ENCODE measurements around the gene MAPKAP1. TPM values are rescaled to one million over a fixed set of nuclear protein-coding genes. Genes with fewer than 3 reads are reported as not detected.

The MAPKAP1 gene
- total RNA-seq, 1 donor from 2014 or later = 81.3 TPM

- DNase-seq (ENCODE audit: low read depth, low spot score) = no peak
Observed at GRCh38 chr9:125679597-125680189, 27.3 kb downstream of the MAPKAP1 start.

- peak; percentile 64 for DNase-seq (ENCODE audit: low read depth, low spot score)
Observed at GRCh38 chr9:125674981-125675973, 31.7 kb downstream of the MAPKAP1 start.

GRCh38 chr9:125672876-125673275, 34.1 kb downstream of the MAPKAP1 start:
- no peak for DNase-seq (ENCODE audit: low read depth, low spot score)

GRCh38 chr9:125663127-125663526, 43.9 kb downstream of the MAPKAP1 start:
- DNase-seq (ENCODE audit: low read depth, low spot score) = peak; percentile 72

DNA sequence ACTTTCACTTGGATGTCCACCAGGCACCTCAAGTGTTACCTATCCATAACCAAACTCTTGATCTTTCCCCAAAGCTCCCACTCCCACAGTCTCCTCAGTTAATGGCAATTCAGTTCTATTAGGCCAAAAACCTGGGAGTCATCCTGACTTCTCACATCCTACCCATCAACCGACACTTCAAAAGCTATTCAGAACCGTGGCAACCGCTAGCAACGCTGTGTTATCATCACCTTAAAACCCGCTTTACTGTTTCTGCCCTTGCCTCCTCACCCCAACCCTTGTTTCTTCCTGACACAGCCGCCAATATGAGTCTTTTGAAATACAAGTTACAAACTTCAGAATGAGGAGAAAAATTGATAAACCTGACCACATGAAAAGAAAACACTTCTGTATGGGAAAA, 46.5 kb downstream of the MAPKAP1 start:
- no peak for DNase-seq (ENCODE audit: low read depth, low spot score)

DNA sequence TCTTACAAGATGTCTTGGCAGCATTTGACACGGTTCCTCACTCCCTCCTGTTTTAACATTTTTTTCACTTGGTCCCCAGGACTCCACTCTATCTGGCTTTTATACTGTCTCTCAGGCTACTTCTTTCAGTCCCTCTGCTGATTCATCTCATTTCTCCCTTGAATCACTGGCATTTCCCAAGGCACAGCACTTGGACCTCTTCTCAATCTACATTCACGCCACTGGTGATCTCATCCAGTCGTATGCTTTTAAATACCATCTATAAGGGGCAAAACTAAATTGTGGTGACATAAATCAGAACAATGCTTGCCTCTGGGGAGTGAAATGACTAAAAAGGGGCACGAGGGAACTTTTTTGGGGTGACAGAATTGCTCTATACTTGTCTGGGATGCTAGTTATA, 47.1 kb downstream of the MAPKAP1 start:
- DNase-seq (ENCODE audit: low read depth, low spot score) = no peak

- no peak for DNase-seq (ENCODE audit: low read depth, low spot score)
Observed at GRCh38 chr9:125659201-125659840, 47.7 kb downstream of the MAPKAP1 start.

GRCh38 chr9:125656560-125656959, 50.4 kb downstream of the MAPKAP1 start:
- no peak for DNase-seq (ENCODE audit: low read depth, low spot score)

DNA sequence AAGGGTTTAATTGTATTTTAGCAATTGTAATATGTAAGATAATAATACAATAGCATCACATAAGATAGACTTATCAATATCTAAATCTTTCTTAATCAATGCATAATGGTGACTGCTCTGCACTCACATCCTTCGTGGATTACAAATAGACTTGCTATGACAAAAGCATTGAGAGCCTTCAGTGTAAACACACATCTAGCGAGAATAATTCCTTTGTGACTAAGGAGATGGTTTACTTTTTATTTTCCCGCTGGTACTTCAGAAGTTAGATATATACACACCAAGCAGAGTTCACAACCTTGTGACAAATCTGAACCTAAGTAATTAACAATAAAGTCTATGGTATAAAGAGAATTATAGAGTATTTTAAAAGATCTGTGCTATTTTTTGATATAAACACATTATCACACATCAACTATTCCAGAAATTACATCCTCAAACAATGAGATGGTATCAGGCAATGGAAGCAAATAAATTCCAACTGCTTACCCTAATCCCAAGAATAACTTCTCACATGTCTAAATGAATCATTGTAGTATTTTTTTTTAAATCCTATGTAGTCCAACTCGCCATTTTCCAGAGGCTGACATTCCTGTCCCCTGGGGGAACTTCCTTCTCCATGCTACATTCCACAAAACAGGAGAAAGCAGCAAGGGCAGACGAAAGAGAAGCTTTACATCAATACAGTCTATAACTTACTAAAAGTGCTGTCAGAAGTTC, 51.2 kb downstream of the MAPKAP1 start:
- no peak for DNase-seq (ENCODE audit: low read depth, low spot score)

- no peak for DNase-seq (ENCODE audit: low read depth, low spot score)
Observed at GRCh38 chr9:125655066-125655633, 51.9 kb downstream of the MAPKAP1 start.

- no peak for DNase-seq (ENCODE audit: low read depth, low spot score)
Observed at GRCh38 chr9:125654121-125654520, 52.9 kb downstream of the MAPKAP1 start.

DNA sequence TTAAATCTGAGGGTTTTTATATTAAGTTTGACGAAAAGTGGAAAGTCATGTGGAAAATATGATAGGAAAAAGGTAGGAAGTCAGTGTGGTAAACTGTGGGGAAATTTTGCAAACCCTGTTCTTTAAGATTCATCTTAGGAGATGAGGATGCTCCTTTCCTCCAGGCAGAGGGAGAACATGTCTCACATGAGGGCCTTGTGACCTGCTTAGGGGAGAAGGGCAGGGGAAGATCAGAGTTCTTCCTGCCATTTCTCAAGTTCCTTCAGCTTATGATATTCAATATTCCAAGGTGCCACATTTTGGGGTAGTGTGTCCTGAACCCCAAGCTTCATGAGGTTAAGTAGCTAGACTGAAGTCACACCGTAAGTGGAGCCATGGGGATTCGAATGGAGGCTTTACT, 53.7 kb downstream of the MAPKAP1 start:
- no peak for DNase-seq (ENCODE audit: low read depth, low spot score)

DNA sequence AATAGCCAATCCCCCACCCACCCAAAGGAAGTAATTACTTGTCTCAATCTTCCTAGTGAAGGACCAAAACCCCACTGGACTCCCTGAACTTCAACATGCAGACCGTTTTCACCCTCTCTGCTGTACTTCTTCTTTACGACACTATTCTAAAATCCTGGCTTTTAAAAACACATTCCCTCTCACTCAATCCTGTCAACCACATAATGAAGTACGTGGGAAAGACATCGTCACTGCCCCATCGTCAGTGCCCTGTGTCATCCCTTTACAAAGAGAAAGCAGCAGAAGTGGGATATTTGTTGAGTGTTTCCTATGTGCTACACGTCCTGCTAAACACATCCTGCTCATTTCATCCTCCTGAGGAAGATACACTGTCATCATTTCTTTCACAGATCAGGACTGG, 54.2 kb downstream of the MAPKAP1 start:
- no peak for DNase-seq (ENCODE audit: low read depth, low spot score)

DNA sequence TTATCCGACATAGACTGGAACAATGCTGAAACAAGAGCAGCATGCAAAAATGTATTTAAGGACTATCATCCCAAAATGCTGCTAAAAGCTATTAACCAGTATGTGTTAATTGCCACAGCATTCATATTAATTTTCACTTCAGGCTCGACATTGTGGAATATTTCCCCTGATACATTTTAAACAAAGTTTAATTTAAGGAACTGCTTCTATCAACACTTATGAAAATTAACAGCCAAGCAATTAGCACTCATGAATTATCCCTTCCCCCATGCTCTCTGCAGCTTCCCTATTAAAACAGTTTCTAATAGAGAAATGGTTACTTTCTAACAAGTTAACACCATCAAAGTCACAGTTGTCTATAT, 54.8 kb downstream of the MAPKAP1 start:
- no peak for DNase-seq (ENCODE audit: low read depth, low spot score)

GRCh38 chr9:125651576-125652232, 55.3 kb downstream of the MAPKAP1 start:
- DNase-seq (ENCODE audit: low read depth, low spot score) = no peak

DNA sequence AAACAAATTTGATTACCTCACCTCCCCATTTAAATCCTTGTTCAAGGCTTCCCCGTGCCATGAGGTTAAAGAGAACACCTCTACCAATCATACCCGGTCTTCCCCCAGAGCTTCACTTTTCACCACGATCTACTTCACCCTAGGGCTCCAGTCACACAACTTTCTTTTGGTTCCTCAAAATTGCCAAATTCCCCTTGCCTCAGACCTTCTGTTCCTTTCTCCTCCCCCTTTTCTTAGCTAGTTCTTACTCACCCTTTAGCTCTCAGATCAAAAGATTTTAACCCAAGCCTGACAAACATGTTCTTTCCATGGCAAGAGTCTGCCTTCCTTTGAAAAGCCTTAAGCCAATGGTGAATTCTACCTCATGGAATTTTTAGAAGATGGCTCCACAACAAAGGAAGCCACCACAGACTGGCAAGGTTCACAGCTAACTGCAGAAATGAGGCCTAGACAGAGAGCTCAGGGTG, 56.7 kb downstream of the MAPKAP1 start:
- no peak for DNase-seq (ENCODE audit: low read depth, low spot score)

- no peak for DNase-seq (ENCODE audit: low read depth, low spot score)
Observed at GRCh38 chr9:125649826-125650225, 57.2 kb downstream of the MAPKAP1 start.

DNA sequence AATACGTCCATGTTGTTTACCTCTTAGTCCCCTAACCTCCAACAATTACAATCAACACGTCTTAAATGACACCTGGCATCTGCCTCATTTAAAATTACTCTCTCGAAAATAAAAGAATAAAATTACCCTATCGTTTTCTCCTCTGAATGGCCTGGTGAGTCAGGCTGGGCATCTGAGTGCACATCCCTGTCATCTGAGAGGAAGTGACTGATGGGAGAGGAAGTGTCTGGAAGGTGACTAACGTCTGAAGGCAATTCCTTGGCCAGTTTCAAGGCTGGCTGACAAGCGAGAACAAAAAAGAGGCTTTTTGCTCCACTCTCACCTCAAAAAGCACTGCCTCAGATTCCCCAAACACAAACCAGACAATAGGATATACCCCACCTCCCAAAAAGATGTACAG, 57.7 kb downstream of the MAPKAP1 start:
- peak; percentile 88 for DNase-seq (ENCODE audit: low read depth, low spot score)

- no peak for DNase-seq (ENCODE audit: low read depth, low spot score)
Observed at GRCh38 chr9:125648294-125648693, 58.7 kb downstream of the MAPKAP1 start.

GRCh38 chr9:125646621-125647100, 60.3 kb downstream of the MAPKAP1 start:
- DNase-seq (ENCODE audit: low read depth, low spot score) = no peak
